Neural progenitor cell (in vitro differentiated cells): ENCODE data around the gene GABRB2.

Source experiments
- EZH2 ChIP-seq: fragments of 200-600 bp; sonication (generic); IDR thresholded peaks from 2 replicates; pipeline ENCODE4 v1.6.1; 2017; ENCODE audit warnings: antibody characterized with exemption, mild to moderate bottlenecking, moderate library complexity
- EZH2phosphoT487 ChIP-seq: fragments of 200-600 bp; sonication (generic); IDR thresholded peaks from 2 replicates; pipeline ENCODE4 v1.6.1; 2017; ENCODE audit warnings: antibody characterized with exemption
- TF ChIP-seq, protein P1 (sequence below): fragments of 200-600 bp; sonication (generic); IDR thresholded peaks from 2 replicates; pipeline ENCODE4 v1.5.1; 2017; ENCODE audit warnings: antibody characterized with exemption, mild to moderate bottlenecking

DNA sequence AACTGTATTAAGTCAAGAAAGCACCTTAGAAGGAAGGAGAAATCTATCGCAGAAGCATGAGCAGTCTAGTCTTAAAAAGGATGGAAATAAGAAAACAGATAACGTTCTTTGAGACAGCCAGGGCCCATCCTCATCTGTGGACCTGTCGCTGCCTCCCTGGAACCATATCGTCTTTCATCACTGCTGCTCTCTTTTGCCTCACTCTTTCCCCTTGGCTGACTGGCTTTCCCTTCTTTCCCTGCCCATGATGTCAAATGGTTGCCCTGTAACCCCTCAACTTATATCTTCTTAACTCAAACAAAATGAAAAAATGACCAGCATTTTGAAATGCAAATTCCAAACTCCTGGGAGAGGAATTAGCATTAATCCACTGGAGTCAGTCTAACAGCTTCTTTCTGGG is 299.8 kb downstream of the GABRB2 start:
- no peak for TF ChIP-seq EZH2
- no peak for TF ChIP-seq EZH2phosphoT487
- TF ChIP-seq, protein P1, sequence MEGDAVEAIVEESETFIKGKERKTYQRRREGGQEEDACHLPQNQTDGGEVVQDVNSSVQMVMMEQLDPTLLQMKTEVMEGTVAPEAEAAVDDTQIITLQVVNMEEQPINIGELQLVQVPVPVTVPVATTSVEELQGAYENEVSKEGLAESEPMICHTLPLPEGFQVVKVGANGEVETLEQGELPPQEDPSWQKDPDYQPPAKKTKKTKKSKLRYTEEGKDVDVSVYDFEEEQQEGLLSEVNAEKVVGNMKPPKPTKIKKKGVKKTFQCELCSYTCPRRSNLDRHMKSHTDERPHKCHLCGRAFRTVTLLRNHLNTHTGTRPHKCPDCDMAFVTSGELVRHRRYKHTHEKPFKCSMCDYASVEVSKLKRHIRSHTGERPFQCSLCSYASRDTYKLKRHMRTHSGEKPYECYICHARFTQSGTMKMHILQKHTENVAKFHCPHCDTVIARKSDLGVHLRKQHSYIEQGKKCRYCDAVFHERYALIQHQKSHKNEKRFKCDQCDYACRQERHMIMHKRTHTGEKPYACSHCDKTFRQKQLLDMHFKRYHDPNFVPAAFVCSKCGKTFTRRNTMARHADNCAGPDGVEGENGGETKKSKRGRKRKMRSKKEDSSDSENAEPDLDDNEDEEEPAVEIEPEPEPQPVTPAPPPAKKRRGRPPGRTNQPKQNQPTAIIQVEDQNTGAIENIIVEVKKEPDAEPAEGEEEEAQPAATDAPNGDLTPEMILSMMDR, result no peak
